Measurements from ENCODE around the gene AATF.

DNA sequence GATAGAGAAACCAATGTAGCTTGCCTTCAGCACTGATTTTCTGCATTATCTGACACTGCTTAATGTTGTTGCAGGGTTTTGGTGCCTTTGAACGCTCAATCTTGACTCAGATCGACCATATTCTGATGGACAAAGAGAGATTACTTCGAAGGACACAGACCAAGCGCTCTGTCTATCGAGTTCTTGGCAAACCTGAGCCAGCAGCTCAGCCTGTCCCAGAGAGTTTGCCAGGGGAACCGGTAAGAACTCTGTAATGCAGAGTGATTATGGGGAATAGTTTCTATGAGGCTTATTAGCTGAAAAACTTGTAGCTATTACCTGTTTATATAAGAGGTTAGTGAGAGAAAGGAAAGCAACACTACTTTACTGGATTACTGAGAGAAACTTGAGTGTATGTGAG, 40.4 kb downstream of the AATF start:
- TF ChIP-seq, protein P1, sequence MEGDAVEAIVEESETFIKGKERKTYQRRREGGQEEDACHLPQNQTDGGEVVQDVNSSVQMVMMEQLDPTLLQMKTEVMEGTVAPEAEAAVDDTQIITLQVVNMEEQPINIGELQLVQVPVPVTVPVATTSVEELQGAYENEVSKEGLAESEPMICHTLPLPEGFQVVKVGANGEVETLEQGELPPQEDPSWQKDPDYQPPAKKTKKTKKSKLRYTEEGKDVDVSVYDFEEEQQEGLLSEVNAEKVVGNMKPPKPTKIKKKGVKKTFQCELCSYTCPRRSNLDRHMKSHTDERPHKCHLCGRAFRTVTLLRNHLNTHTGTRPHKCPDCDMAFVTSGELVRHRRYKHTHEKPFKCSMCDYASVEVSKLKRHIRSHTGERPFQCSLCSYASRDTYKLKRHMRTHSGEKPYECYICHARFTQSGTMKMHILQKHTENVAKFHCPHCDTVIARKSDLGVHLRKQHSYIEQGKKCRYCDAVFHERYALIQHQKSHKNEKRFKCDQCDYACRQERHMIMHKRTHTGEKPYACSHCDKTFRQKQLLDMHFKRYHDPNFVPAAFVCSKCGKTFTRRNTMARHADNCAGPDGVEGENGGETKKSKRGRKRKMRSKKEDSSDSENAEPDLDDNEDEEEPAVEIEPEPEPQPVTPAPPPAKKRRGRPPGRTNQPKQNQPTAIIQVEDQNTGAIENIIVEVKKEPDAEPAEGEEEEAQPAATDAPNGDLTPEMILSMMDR (IDR thresholded peaks at IDR 0.05), result no peak
- TF ChIP-seq POLR2A (IDR thresholded peaks at IDR 0.05), result no peak
- TF ChIP-seq POLR2AphosphoS5 (IDR thresholded peaks at IDR 0.05; ENCODE audit: insufficient read depth in 1 of 2, low read depth in 1 of 2), result no peak
